Activated CD4-positive, CD25-positive, alpha-beta regulatory T cell treated with anti-CD3 and anti-CD28 coated beads, Interleukin-2, amount 50 U/mL, for 72 hours (primary cell): ENCODE data around the gene MT1X.
"Not testable (repeated sequence)": the region's sequence is repeated elsewhere in the genome, so short reads cannot be mapped to it uniquely, and the experiment has no call there.

ENCODE experiments used
- DNase-seq: peaks from one replicate; pipeline ENCODE4 v3.0.0; 2021

Gene MT1X

DNA sequence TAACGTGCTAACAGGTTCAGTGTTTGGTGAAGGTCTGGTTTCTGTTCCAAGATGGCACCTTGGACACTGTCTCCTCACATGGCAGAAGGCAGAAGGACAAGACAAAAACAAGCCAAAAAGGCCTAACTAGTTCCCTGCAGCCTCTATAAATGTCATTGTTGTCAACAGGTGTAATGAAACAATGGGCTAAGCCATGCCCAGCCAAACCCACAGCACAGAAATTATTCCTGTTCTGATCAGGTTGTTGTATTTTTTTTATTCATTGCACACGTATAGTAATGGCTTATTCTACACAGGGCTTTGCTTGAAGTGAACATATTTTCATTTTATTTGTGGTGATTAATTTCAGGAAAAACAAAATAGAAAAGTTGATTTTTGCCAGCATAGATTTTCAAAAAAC is 31.5 kb downstream of the MT1X start:
- DNase-seq: no peak

- no peak for DNase-seq
Observed at GRCh38 chr16:56715126-56715525, 32.9 kb downstream of the MT1X start.

DNA sequence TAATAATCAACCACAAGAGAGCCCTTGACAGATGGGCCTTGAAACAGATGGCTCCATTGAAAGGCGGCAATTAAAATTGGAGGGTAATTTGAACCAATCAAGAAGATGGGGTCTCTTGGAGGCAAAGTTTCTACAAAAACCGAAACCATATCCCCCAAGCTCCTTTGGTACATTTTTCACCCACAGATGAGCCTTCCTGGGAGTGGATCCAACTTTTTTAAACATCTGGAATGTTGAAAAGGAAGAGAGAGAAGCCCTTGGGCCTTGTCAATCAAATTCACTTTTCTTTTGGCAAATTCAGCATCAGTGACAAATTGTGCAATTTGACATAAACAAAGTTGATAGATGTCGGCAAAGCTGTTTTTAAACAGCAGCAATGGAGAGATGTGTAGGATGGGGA is 34.5 kb downstream of the MT1X start:
- DNase-seq: no peak

DNA sequence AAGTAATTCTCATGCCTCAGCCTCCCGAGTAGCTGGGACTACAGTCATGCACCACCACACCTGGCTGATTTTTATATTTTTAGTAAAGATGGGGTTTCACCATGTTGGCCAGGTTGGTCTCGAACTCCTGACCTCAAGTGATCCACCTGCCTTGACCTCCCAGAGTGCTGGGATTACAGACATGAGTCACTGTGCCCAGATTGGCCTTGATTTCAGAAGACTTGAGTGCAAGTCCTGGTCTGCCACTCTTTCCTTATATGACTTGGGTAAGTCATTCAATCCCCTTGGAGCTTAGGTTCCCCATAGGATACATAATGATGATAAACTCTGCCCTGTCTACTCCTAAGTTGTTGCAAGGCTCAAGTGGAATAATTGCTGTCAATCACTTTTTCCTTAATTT is 35.3 kb downstream of the MT1X start:
- DNase-seq: not testable (repeated sequence)

- DNase-seq: no peak
Observed at GRCh38 chr16:56722200-56722842, 40.1 kb downstream of the MT1X start.

DNA sequence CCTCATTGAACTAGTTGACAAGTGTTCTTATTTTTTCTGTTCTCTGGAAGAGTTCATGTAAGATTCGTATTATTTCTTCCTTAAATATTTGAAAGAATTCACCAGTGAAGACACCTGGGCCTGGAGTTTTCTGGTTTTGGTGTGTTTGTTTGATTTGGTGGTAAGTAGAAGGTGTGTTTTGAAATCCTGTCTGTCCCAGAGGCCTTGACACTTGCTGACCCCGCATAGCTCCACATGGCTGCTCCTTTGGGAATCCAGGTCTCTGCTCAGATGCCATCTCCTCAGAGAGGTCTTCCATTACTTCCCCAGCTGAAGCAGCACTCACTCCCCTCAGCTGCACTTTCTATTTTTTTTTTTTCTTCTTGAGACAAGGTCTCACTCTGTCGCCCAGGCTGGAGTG is 41.9 kb downstream of the MT1X start:
- DNase-seq: no peak

- no peak for DNase-seq
Observed at GRCh38 chr16:56726283-56726682, 44.0 kb downstream of the MT1X start.

GRCh38 chr16:56726926-56727325 is 44.7 kb downstream of the MT1X start:
- no peak for DNase-seq

- DNase-seq: no peak
Observed at GRCh38 chr16:56728027-56728426, 45.8 kb downstream of the MT1X start.

DNA sequence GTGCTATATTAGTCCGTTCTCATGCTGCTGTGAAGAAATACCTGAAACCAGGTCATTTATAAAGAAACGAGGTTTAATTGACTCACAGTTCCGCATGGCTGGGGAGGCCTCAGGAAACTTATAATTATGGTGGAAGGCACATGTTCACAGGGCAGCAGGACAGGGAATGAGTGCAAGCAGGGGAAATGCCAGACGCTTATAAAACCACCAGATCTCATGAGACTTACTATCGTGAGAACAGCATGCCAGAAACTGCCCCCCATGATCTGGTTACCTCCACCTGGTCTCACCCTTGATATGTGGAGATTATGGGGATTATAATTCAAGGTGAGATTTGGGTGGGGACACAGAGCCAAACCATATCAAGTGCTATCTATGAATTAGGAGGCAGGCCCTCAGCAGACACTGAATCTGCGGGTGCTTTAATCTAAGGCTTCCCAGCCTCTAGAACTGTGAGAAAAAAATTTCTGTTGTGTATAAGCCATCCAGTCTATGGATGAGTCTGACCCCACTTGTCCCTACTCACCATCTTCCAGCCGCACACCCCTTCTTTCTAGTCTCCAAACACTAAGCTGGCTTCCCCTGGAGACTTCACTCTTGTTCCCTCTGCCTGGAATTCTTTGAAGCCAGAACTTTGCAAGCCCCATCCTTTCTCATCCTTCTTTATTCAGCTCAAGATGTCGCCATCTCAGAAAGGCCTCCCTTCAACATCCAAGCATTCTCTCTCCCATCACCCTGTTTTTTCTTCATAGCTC is 46.9 kb downstream of the MT1X start:
- DNase-seq: no peak

- DNase-seq: peak; percentile 86
Observed at GRCh38 chr16:56729735-56730662, 47.7 kb downstream of the MT1X start, which contains the start of gene NUP93. TSS of gene NUP93 (plus strand) at chr16:56730129. CDS start at chr16:56748248, 18,119 bp downstream.

DNA sequence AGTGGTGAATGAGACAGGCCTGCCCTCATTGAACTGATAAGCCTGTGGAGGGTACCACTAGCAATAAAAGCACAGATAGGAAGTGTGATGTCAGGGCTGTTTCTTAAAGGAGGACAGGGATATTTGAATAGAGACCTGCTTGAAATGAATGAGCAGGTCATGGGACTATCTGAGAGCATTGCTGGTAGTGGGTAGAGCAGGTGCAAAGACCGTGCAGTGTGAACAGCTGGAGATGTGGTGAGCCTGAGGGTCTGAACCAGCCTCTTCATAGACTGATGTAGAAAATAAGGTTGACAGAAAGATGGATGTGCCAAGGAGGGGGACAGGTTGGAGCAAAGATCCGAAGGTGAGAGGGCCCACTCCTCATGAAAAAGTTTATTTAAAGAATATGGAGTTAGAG is 50.1 kb downstream of the MT1X start:
- DNase-seq: no peak

DNA sequence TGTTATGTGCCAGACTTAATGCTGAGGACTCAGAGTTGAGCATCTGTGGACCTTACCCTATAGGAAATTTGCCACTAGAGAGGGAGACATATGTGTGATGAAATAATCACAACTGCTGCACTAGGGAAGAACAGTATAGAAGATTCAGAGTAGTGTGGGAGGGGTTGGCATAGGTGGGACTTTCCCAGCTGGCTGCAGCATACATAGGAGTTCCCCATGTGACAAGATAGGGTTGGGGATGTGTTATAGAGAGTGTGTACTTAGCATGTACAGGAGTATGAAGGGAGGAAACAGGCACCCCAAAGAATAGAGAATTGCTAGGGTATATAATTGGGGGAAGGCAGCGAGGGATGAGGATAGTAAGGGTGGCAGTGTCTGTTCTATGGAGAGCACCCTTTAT is 50.6 kb downstream of the MT1X start:
- no peak for DNase-seq
